ENCODE data around the gene ERC1.
"Not testable (repeated sequence)": the region's sequence is repeated elsewhere in the genome, so short reads cannot be mapped to it uniquely, and the experiment has no call there.

ERC1 gene

GRCh38 chr12:1034243-1034642 is 43.2 kb downstream of the ERC1 start:
- no peak for DNase-seq

GRCh38 chr12:1034751-1035457 is 43.9 kb downstream of the ERC1 start:
- DNase-seq = no peak

- no peak for DNase-seq
These were observed 50.5 kb downstream of the ERC1 start for GRCh38 chr12:1041478-1041877.

DNA sequence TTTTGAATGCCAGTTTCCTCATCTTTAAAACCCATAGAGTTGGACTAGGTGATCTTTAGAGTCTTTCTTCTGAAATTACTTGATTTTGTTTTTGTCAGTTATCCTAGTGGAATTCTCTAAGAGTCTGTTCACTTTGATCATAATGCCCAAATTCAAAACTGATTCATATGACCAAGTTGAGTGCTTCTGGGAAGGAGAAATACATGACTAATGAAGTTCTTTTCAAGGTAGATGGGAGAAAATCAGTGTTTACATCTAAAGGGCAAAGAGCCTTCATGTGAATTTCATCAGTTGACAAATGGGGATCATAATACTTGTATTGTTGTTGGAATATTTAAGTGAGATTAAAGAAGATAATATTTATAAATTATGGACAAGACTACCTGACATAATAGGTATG is 53.2 kb downstream of the ERC1 start:
- DNase-seq = no peak

DNA sequence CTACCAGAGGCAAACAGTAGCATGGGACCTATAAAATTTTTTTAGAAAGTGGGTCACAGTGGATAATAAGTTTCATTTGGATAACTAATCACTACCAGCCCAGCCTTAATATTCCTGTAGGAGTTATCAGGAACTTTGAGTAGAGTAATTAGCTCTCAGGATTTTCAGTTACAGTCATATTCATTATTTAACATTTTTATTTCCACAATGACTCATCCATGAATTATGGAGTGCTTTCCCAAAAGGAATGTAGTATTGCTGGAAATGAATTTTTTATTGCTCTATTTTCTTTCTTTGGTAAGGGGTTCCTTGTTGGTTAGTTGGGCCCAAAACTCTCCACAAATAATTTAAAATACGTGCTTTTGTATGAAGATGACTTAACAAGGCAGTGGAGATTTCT is 53.7 kb downstream of the ERC1 start:
- no peak for DNase-seq

DNA sequence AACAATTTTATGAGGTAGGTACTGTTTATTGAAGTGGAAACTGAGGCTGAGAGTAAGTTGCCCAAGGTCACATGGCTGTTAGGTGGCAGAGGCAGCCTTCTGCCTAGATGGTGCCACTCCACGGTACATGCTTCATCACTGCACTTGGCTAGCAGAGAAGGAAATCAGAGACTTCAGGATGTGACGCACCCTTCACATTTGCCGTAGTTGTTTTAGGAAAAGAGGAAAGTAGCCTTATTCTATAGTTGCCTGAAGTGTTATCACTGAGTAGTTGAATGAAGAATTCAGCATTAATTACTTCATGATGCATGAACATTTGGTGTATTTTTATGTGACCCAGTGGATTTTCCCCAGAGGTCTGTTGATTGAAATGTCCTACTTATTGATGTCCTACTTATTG is 55.7 kb downstream of the ERC1 start:
- no peak for DNase-seq

DNA sequence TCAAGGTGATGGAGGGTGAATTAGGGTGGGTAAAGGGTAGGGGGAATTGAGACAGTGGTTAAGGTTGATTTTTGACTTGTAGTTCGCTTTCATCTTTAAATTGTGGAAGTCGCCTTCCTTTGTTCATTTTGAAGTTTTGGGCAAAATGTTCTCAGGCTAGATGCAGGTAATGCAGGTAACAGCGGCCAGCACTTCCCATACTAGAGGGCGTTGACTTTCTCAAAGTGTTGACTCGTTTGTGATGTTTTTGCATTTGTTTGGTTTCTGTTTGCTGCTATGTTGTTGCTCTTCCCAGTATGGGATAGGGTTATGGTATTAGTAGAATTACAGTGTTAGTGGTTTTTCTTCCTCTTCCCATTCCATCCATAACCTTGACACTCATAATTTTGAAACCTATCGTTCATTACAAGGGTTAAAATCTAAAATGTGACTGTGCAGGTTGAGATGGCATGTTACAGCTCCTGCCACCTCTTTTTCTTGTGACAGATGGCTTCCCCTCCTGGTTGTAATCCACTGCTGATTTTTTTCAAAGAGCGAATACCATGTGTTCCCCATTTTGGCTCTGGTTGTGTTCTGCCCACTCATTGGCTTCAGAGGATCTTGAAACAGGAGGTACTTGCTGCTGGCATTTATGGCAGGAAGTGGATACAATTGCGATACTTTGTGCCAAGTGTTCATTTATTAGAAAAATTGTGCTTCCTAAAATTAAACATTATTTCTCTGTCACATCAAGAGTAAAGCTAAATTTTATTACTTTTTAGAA is 57.1 kb downstream of the ERC1 start:
- DNase-seq = no peak

DNA sequence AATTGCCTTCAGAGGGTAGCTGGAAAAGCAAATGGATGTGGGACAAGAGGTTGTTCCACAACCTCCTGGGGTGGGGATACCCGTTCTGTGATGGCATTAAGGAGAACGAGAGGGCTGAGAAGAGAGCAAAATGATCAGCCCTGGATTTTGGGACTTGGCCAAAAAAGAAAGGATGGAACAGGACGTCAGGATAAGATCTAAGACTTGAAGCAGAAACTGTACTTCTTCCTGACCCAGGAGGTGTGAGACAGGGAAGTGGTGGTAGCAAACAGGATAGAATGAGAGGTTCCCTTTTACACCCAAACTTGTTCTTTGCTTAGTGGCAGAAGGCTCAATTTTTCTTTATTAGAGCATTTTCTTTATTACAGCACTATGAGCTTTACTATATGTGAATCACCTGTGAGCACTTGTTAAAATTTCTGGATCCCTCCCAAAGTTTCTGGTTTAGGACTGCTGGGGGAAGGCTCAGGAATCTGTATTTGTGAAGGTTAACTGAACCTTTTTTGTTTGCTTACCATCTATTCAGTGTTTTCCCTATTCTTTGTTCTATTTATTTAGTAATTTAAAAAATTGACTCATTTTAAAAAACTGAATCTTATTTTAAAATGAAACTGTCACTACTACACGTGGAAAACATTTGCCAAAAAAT is 59.2 kb downstream of the ERC1 start:
- no peak for DNase-seq

- DNase-seq = not testable (repeated sequence)
These were observed 60.6 kb downstream of the ERC1 start for GRCh38 chr12:1051672-1052071.

GRCh38 chr12:1053690-1054089 is 62.7 kb downstream of the ERC1 start:
- no peak for DNase-seq

GRCh38 chr12:1054117-1054870 is 63.3 kb downstream of the ERC1 start:
- DNase-seq = no peak

DNA sequence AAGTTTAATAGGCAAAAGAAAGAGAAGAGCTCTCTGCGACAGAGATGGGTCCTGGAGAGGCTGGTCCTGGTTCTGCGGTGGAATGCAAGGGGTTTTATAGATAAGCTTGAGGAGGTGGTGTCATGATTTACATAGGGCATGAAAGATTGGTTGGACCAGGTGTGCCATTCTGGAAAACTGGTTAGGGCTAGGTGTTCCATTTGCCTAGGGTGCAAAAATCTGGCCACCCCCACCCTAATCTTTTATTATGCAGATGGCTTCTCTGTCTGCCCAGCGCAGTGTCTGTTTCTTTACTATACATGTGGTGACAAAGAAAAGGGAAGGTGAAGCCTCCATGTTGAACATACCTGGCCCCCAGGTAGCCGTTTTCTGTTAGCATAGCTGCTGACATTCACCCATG is 65.4 kb downstream of the ERC1 start:
- no peak for DNase-seq

DNA sequence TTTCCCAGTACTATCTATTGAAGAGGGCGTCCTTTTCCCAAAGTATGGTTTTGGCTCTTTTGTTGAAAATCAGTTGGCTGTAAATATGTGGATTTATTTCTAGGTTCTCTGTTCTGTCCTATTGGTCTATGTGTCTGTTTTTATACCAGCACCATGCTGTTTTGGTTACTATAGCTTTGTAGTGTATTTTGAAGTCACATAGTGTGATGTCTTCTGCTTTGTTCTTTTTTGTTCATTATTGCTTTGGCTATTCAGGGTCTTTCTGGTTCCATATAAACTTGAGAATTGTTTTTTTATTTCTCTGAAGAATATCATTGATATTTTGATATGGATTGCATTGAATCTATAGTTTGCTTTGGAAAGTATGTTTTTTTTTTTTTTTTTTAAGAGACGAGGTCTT is 67.4 kb downstream of the ERC1 start:
- DNase-seq = no peak

DNA sequence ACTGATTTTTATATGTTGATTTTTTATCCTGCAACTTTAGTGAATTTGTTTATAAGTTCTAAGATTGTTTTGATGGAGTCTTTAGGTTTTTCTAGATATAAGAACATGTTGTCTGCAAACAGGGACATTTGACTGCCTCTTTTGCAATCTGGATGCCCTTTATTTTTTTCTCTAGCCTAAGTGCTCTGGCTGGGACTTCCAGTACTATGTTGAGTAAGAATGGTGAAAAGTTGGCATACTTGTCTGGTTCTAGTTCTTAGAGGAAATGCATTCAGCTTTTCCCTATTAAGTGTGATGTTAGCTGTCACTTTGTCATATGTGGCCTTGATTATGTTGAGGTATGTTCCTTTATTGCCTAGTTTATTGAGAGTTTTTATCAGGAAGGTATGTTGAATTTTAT is 68.1 kb downstream of the ERC1 start:
- no peak for DNase-seq

DNA sequence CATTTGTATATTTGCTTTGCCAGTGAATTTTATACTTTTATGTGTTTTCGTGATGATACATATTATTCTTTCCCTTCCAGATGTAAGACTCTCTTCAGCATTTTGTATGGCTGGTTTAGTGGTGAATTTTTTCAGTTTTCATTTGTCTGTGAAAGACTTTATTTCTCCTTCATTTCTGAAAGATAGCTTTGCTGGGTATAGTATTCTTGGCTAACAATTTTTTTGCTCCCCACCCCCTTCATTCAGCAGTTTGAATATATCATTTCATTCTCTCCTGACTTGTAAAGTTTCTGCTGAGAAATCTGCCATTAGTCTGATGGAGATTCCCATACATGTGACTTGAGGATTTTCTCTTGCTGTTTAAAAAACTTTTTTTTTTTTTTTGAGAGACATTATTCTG is 72.8 kb downstream of the ERC1 start:
- no peak for DNase-seq

GRCh38 chr12:1064317-1064716 is 73.3 kb downstream of the ERC1 start:
- no peak for DNase-seq

DNA sequence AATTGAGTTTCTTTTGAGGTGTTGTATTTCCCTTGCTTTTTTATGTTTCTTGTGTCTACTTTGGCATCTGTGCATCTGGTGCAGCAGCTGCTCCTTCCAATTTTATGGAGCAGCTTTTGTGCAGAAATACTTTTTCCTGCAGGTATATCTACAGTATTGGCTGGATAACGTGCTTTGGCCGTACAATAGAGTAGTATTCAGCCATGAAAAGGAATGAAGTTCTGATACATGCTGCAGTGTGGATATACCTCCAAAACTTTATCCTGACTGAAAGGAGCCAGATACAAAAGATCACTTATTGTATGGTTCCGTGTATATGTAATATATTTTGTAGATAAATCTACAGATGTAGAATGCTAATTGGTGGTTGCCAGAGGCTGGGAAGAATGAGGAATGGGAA is 74.6 kb downstream of the ERC1 start:
- no peak for DNase-seq

GRCh38 chr12:1069846-1070245 is 78.8 kb downstream of the ERC1 start:
- no peak for DNase-seq

GRCh38 chr12:1071182-1071581 is 80.2 kb downstream of the ERC1 start:
- no peak for DNase-seq

GRCh38 chr12:1073652-1074051 is 82.6 kb downstream of the ERC1 start:
- no peak for DNase-seq

DNA sequence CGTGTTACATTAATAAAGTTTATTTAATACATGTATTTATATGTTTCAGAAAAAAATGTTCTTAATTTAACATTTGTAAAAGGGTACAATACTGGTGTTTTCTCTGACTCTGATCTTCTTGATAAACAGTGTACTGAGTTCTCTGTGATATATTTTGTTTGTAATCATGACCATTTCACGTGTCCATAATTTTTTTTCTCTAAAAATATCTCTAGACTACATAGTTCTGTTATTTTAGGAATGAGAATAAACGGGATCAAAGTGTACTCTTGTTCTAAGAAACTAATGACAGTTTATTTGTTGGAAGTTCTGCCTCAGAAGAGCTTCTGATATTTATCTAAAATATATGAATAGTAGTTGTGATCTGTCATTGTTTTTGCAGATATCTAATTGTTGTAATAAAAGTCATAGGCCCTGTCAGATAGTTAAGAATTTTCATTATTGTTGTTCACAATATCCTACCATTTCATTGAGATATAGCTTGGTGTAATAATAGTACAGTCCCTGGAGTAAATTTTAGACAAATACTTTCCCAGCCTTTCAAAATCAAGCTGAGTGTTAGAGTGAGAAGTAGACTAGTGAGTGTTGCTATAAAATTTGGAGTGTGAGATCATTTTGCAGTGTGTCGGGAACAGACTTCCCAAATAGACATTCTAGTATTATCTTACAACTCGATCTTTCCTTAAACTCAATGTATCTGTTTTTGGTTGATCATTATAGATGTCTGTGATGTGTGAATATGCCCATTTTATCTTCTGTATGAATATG is 86.2 kb downstream of the ERC1 start:
- no peak for DNase-seq

- DNase-seq = no peak
These were observed 87.0 kb downstream of the ERC1 start for GRCh38 chr12:1078002-1078401.
